HEK293T (cell line): ENCODE measurements around the gene GCNA.

ENCODE experiments used
- ARNT ChIP-seq: fragments of 450-650 bp; IDR thresholded peaks from 2 replicates; pipeline ENCODE4 v1.6.1; 2017; ENCODE audit warnings: mild to moderate bottlenecking
- BHLHE40 ChIP-seq: fragments of 450-650 bp; IDR thresholded peaks from 2 replicates; pipeline ENCODE4 v1.6.1; 2016; ENCODE audit warnings: mild to moderate bottlenecking, moderate library complexity, borderline replicate concordance
- ELF4 ChIP-seq: fragments of 450-650 bp; IDR thresholded peaks from 2 replicates; pipeline ENCODE4 v1.6.1; 2017; ENCODE audit warnings: antibody characterized with exemption
- FOXA1 ChIP-seq: fragments of 450-650 bp; IDR thresholded peaks from 2 replicates; pipeline ENCODE4 v1.6.1; 2016; ENCODE audit warnings: mild to moderate bottlenecking
- FOXK2 ChIP-seq: fragments of 450-650 bp; IDR thresholded peaks from 2 replicates; pipeline ENCODE4 v1.6.1; 2016; ENCODE audit warnings: mild to moderate bottlenecking
- FOXM1 ChIP-seq: fragments of 450-650 bp; IDR thresholded peaks from 2 replicates; pipeline ENCODE4 v1.6.1; 2017; ENCODE audit warnings: mild to moderate bottlenecking, borderline replicate concordance
- HDGF ChIP-seq: fragments of 450-650 bp; IDR thresholded peaks from 2 replicates; pipeline ENCODE4 v1.6.1; 2017; ENCODE audit warnings: antibody characterized with exemption, borderline replicate concordance
- NFRKB ChIP-seq: fragments of 450-650 bp; IDR thresholded peaks from 2 replicates; pipeline ENCODE4 v1.6.1; 2016; ENCODE audit warnings: mild to moderate bottlenecking, moderate library complexity
- SP1 ChIP-seq: fragments of 450-650 bp; IDR thresholded peaks from 2 replicates; pipeline ENCODE4 v1.6.1; 2017
- SUZ12 ChIP-seq: fragments of 450-650 bp; IDR thresholded peaks from 2 replicates; pipeline ENCODE4 v1.6.1; 2016; ENCODE audit warnings: mild to moderate bottlenecking
- TARDBP ChIP-seq: fragments of 450-650 bp; IDR thresholded peaks from 2 replicates; pipeline ENCODE4 v1.6.1; 2016
- ZNF384 ChIP-seq: fragments of 450-650 bp; IDR thresholded peaks from 2 replicates; pipeline ENCODE4 v1.6.1; 2016
- TF ChIP-seq, protein P1 (sequence below): fragments of 450-650 bp; IDR thresholded peaks from 2 replicates; pipeline ENCODE4 v1.6.1; 2016

GRCh38 chrX:71619986-71620385 is 41.7 kb downstream of the GCNA start:
- TF ChIP-seq NFRKB: no peak
- TF ChIP-seq FOXK2: no peak
- TF ChIP-seq BHLHE40: no peak
- TF ChIP-seq FOXA1: no peak
- TF ChIP-seq, protein P1, sequence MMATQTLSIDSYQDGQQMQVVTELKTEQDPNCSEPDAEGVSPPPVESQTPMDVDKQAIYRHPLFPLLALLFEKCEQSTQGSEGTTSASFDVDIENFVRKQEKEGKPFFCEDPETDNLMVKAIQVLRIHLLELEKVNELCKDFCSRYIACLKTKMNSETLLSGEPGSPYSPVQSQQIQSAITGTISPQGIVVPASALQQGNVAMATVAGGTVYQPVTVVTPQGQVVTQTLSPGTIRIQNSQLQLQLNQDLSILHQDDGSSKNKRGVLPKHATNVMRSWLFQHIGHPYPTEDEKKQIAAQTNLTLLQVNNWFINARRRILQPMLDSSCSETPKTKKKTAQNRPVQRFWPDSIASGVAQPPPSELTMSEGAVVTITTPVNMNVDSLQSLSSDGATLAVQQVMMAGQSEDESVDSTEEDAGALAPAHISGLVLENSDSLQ: no peak
- no peak for TF ChIP-seq FOXM1
- no peak for TF ChIP-seq ELF4
- TF ChIP-seq SUZ12: no peak
- TF ChIP-seq SP1: no peak
- no peak for TF ChIP-seq TARDBP
- TF ChIP-seq ARNT: no peak
- TF ChIP-seq HDGF: no peak
- TF ChIP-seq ZNF384: no peak
